DMS53 (cell line): ENCODE data around the gene PRR23C.

ENCODE experiments used
- DNase-seq: peaks from one replicate; lab custom pipeline; 2025; lab: John Stamatoyannopoulos, UW

Gene PRR23C

GRCh38 chr3:138995706-138996105 is 49.0 kb downstream of the PRR23C start:
- no peak for DNase-seq
